Raji (cell line): Measurements from ENCODE around the gene CPXM1.

Source experiments
- POLR2A ChIP-seq: IDR thresholded peaks from 2 replicates; pipeline ENCODE4 v1.6.1; 2011; ENCODE audit warnings: low read depth, low read length, control low read depth; ENCODE audit not compliant: insufficient read depth

The CPXM1 gene

GRCh38 chr20:2814076-2814475, 13.6 kb upstream of the CPXM1 start:
- no peak for TF ChIP-seq POLR2A

- no peak for TF ChIP-seq POLR2A
Observed at GRCh38 chr20:2812189-2812588, 11.8 kb upstream of the CPXM1 start.

- TF ChIP-seq POLR2A: no peak
Observed at GRCh38 chr20:2809690-2810089, 9.3 kb upstream of the CPXM1 start.

GRCh38 chr20:2807019-2807418, 6.6 kb upstream of the CPXM1 start:
- TF ChIP-seq POLR2A: no peak

GRCh38 chr20:2806351-2806701, 5.9 kb upstream of the CPXM1 start:
- TF ChIP-seq POLR2A: no peak

GRCh38 chr20:2805689-2806350, 5.4 kb upstream of the CPXM1 start:
- TF ChIP-seq POLR2A: no peak

GRCh38 chr20:2804852-2805688, 4.6 kb upstream of the CPXM1 start:
- no peak for TF ChIP-seq POLR2A

- no peak for TF ChIP-seq POLR2A
Observed at GRCh38 chr20:2804041-2804828, 3.8 kb upstream of the CPXM1 start.

- TF ChIP-seq POLR2A: no peak
Observed at GRCh38 chr20:2801286-2801728, 880 bp upstream of the CPXM1 start.

- no peak for TF ChIP-seq POLR2A
Observed at GRCh38 chr20:2799688-2800520, 523 bp downstream of the CPXM1 start.

- TF ChIP-seq POLR2A: no peak
Observed at GRCh38 chr20:2799271-2799670, 1.2 kb downstream of the CPXM1 start.

- no peak for TF ChIP-seq POLR2A
Observed at GRCh38 chr20:2798814-2799213, 1.6 kb downstream of the CPXM1 start.

- no peak for TF ChIP-seq POLR2A
Observed at GRCh38 chr20:2798095-2798805, 2.2 kb downstream of the CPXM1 start.

- no peak for TF ChIP-seq POLR2A
Observed at GRCh38 chr20:2797136-2797983, 3.1 kb downstream of the CPXM1 start.
